DMS53 treated with DMSO at 0.1 percent for 48 hours (cell line): ENCODE data around the gene MTFR1L.
"Not testable (repeated sequence)": the region's sequence is repeated elsewhere in the genome, so short reads cannot be mapped to it uniquely, and the experiment has no call there.

ENCODE experiments used
- DNase-seq: peaks from one replicate; lab custom pipeline; 2025; ENCODE audit not compliant: unreplicated experiment; lab: John Stamatoyannopoulos, UW

The MTFR1L gene

DNA sequence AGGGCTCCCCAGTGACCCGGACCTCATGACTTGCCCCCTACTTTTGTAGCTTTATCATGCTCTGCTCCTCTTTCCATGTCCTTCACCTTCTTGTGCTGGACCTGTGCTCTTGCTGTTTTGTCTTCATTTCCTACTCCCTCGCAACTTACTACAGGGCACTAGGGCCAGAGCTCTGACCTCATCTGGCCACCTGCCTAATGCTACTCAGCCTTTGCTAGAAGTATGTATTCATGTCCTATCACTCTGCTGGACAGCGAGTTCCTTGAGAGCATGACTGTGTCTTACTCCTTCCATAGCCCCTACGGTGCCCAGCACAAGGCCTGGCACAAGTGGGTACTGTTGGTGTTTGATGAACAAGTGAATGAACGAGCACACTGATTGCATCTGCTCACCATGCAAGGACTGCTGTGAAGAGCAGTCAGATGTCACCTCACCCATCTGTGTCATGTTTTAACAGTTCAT is 1.9 kb downstream of the MTFR1L start:
- DNase-seq, result no peak

DNA sequence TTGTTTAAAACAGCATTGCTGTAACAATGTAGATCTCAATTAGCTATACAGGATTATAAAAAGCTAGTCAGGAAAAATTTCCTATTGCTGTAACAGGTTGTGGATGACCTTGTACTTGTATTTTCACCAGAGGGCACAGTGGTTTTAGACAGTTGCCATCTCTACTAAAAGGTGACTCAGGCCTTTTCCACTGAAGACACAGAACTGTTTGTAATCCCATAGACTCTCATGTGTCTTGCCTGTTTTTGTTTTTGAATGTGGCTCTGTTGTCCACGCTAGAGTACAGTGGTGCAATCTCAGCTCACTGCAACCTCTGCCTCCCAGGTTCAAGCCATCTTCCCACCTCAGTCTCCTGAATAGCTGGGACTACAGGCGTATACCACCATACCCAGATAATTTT is 5.9 kb downstream of the MTFR1L start:
- DNase-seq, result no peak

DNA sequence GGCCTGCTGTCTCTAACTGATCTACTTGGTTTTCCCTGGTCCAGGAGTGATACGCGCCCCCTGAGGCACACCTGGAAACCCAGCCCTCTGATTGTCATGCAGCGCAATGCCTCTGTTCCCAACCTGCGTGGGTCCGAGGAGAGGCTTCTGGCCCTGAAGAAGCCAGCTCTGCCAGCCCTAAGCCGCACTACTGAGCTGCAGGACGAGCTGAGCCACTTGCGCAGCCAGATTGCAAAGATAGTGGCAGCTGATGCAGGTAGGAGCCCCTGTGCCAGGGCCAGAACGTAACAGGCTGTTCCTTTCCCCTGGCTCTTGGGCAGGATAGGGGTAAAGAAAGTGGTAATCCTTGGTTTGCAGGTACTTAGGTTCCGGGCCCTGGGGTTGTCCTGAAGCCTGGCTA is 6.8 kb downstream of the MTFR1L start:
- DNase-seq, result no peak

DNA sequence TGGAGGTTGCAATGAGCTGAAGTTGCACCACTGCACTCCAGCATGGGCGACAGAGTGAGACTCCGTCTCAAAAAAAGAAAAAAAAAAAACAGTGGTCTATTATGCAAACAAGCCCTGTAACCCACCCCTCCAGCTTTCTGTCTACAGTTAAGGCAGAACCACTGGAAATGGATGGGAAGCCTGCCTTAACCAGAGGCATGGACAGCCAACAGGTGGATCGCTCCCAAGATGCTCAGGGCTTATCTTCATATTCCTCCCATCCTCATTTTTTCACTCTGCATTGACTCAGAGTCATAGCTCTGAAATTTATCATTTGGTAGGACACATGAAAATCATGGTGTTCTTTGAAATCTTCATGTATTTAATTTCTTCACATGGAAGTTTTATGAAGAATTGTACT is 8.7 kb downstream of the MTFR1L start:
- DNase-seq, result no peak

DNA sequence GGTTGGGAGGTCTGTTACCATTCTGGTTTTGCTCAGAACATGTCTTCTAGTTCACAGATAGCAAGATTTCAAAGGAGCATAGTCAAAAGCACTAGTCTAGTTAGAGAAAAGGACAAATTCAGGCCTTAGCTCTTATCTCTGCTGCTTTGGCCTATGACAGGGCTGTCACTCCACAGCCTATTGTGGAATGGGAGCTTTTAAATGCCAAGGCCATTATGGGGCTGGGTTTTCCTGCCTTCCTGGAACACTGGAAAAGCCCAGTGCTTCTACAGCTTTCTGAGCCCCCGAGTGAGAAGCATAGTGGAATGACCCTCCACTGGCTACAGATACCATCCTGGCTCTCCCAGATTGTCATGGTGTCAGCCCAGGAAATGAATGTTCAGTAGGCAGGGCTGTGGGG is 9.3 kb downstream of the MTFR1L start:
- no peak for DNase-seq

DNA sequence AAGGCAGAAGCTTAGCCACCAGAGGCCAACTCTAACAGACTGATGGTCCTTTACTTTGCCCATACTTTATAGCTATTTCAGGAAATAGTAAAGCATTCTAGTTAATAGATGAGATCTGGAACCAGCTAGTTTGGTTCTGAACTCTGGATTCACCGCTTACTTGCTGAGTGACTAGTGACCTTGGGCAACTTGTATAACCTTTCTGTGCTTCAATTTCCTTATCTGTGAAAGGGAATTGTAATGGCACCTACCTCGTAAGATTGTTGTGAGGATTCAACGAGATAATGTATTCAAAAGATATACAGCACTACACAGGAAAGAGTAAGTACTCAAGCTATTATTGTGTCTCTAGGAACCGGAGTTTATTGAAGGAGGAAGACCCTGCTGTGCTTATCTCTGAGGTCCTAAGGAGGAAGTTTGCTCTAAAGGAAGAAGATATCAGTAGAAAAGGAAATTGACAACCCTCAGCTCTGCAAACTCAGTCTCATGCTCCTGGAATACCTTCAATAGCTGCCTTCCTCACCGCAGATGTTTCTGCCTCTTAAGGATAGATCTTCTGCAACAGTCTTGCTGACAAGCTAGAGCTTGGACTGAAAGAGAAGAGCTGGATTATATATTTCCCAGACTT is 11.9 kb downstream of the MTFR1L start:
- no peak for DNase-seq

DNA sequence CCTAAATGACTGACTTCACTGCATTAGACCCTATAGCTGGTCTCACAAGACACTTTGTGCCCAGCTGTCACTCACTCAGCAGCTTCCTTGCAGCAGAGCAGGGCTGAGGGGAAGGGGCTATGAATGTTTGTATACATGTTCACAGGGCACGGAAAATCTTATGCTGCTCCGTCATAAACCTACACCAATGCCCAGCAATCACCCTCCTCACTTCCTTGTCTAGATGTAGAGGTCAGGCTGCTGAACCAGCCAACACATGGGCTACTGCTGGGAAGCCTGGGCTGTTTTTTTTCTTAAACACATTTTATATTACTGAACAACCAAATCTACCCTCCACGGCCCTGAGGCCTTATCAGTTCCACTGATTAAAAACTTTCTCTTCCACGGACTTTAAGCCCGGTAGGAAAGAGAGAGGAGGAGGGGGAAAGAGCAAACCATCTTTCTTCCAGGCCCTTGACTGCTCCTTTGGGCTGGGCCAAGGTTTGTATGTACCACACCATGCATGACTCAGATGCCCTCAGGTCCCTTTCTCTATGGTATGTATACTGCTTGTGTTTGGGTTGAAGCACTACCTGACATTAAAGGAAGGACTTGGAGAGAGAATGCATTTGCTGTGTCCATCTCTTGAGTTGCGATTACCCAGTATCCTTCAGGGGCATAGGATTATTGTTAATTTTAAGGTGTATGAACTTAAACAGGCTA is 12.7 kb downstream of the MTFR1L start:
- DNase-seq, result no peak

DNA sequence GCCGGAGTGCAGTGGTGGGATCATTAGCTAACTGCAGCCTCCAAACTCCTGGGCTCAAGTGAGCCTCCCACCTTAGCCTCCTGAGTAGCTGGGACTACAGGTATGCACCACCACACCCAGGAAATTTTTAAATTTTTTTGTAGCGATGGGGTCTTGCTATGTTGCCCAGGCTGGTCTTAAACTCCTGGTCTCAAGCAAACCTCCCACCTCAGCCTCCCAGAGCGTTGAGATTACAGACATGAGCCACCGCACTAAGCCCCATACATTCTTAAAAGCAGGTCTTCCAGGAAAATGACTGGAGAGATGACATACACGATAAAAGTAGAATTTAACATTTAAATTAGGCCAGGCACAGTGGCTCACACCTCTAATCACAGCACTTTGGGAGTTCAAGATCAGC is 13.4 kb downstream of the MTFR1L start:
- DNase-seq, result no peak

DNA sequence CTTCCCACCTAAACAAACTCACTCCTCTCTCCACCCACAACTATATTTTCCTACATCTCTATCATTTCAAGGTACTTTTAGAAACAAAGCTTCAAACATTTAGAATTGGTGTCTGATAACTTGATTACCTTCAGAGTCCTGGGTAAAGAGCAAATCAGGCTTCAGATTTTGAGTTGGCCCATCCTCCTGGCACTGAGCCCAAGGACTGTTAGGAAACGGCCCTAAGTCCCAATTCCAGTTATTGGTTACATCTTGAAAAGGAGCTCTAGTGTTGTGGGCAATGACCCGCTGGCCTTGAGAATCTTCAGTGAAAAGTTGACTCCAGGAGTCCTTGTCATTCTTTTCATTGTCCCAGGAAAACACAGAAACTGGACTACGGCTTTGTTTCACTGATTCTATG is 15.1 kb downstream of the MTFR1L start:
- no peak for DNase-seq

DNA sequence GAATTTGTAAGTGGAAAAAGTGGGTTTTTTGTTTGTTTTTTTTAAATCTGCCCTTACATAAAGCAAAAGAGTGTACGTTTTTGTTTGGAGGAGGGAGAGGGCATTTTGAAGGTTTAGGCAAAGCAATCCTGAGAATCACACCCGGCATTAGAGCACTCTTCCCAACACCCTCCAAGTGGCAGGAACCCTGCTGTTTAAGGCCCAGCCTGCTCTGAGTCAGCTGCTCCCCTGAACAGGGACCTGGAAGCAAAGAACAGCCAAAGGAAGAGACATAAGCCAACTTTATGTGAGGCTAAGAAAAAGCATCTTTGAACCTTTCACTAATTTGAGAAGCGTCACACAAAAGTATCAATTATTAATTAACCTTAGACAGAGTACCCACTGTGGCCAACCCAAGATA is 16.9 kb downstream of the MTFR1L start:
- no peak for DNase-seq

DNA sequence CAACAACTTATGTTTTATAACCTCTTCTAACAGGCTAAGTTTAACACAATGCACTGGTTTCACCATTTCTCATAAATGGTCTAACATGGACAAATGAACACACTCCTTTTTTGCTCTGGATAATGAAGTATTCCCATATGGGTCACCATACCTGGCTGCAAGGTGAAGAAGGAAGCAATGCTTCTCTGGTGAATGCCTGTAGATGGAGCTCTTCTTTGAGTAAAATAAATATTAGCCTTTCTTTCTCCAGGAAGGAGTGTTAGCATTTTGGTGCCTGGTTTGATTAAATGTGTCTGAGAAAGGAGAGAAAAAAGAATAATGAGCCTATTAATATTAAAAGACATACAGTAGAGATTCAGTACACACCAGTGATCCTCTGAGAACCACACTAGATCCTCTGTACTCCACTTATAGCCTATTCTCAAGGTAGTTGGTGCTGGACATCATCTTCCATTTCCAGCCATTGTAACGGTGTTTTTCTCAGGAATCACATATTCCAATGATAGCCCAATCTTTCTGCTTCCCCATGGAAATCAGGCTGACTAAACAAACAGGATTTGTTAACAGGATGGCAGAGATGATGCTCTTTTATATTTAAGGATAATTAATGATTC is 17.6 kb downstream of the MTFR1L start:
- peak; percentile 40 for DNase-seq

DNA sequence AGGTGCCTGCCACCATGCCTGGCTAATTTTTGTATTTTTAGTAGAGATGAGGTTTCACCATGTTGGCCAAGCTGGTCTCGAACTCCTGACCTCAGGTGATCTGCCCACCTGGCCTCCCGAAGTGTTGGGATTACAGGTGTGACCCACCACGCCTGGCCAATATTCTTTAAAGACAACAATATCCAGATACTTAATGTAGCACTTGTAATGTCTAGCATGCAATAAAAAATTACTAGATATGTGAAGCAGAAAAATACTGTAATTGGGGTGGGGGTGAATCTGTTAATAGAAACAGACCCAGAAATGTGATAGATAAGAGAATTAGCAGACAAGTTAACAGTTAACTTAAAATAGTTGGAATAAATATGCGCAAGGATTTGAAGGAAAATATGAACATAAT is 20.1 kb downstream of the MTFR1L start:
- not testable (repeated sequence) for DNase-seq

DNA sequence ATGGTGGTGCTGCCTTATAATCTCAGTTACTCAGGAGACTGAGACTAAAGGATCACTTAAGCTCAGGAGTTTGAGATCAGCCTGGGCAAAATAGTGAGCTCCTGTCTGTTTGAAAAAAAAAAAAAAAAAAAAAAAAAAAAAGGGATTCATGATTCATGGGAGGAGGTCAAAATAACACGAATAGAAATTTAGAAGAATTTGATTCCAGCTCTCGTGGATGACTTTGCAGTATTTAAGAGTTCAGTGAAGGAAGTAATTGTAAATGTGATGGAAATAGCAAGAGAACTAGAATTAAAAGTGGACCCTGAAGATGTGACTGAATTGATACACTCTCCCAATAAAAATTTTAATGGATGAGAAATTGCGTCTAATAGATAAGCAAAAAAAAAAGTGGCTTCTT is 23.7 kb downstream of the MTFR1L start:
- DNase-seq, result no peak

DNA sequence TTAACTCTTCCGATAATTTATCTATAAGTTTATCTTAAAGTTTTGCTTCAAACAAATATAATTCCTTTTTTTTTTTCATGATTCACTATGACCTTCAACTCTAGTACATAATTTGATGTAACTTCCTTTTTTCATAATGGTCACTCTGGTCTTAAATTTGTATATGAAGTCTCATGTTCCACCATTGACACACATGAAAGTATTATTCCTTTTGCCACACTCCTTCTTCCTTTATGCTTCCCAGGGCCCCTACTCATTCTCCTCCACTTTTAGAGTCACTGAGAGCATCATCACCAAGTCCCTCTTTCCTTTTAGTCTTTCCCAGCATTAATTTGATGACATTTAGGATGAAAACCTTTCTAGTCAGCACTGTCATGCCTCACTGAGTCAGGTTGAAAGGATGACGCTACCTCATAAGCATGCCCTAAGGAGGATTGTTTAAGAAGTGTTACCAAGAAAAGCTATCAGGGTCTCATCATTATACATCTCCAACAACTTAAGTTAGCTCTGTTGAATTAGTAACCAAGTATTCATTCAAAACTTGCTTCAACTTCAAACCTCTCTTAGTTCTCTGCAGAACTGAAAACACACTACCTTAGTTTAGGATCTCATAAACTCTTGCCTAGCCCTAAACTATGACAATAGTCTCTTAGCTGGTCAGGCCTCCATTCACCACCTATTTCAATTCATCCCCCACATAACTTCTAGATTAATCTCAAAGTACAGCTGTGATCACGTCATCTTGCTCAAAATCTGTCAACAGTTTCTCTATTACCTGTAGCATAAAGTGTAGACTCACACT is 25.0 kb downstream of the MTFR1L start:
- no peak for DNase-seq

DNA sequence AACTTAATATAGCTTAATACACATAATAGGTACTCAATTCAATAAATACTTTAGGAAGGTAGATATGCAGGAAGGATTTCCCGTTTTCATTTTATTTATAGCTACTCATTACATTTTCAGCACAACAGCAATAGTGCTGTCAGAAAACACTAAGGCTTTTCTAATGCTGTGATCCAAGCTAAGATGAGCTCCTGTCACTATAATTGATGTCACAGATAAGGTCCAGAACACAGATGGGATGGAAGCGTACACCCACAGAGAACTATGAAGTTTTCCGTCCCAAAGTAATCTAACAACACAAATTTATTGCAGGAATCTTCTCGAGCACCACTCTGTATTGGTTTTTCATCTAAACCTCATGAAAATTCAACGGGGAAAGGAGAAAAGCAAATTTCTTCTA is 25.9 kb downstream of the MTFR1L start:
- no peak for DNase-seq

DNA sequence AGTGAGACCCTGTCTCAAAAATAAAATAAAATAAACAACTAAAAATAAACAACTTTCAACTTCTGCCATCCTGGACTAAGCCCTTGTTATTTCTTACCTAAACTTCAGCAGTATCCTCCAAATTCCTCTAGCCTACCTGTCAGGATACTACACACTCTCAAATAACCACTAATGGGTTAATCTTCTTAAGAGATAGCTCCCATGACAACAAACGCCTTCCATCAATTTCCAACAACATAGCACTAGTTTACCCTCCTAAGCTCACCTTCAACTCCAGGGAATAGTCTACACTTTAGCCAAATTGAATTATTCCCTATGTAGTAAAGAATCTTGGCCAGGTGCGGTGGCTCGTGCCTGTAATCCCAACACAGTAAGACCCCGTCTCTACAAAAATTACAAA is 28.2 kb downstream of the MTFR1L start:
- DNase-seq, result no peak

DNA sequence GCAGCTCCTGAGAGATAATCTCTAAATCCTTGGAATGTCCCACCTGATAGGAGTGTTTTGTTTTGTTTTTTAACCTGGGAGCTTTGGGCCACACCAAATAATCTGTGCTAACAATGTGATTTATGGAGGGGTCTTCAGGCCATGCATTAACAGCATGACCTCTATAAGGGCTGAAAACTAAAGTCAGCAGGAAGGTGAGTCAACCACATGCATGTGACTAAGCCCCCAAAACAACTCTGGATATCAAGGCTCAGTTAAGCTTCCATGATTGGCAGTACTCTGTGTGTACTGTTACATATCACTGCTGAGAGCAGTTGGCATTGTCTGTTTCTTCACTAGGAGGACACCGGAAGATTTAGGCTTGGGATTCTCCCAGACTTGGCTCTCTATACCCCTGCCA is 28.8 kb downstream of the MTFR1L start:
- DNase-seq, result no peak

DNA sequence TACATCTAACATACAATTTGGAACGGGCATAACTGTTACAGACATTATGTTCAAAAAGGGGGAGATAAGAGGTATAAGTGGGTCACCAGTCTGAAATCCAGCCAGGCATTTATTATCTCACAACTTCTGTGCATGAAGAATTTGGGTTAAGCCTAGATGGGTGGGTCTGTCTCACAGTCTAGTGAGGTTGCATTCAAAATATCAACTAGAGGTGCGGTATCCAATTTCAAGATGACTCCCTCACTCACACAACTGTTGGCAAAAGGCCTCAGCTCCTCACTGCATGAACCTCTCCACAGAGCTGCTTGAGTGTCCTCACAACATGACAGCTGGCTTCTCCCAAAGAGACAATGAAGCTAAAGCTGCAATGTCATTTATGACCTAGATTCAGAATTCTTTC is 34.8 kb downstream of the MTFR1L start:
- no peak for DNase-seq

DNA sequence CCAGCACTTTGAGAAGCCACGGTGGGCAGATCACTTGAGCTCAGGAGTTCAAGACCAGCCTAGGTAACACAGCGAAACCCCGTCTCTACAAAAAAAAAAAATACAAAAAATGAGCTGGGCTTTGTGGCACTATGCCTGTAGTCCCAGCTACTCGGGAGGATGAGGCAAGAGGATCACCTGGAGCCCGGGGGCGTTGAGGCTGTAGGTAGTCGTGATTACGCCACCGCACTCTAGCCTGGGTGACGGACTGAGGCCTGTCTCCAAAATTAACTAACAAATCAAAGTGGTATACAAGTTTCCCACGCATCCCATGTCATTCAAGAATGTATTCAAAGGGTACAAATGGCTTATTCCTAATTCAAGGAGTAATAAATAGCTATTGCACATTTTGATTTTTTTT is 37.1 kb downstream of the MTFR1L start:
- DNase-seq, result no peak

DNA sequence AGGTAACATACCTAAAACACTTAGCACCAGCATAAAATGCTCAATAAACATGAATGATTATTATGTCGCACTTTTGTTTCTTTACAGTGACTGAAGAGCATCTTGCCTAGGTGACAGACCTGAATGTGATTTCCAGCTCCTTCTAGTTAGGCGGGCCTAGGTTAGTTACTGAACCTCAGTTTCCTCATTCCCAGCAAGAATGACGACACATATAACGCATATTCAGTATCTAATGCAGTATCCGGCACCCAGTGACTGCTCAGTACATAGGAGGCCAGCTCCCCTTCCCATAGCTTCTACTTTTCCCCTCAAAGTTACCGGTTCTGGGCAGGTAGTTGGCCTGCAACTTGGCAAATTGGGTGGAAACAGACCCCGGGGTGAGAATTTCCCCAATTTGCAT is 38.7 kb downstream of the MTFR1L start:
- no peak for DNase-seq

DNA sequence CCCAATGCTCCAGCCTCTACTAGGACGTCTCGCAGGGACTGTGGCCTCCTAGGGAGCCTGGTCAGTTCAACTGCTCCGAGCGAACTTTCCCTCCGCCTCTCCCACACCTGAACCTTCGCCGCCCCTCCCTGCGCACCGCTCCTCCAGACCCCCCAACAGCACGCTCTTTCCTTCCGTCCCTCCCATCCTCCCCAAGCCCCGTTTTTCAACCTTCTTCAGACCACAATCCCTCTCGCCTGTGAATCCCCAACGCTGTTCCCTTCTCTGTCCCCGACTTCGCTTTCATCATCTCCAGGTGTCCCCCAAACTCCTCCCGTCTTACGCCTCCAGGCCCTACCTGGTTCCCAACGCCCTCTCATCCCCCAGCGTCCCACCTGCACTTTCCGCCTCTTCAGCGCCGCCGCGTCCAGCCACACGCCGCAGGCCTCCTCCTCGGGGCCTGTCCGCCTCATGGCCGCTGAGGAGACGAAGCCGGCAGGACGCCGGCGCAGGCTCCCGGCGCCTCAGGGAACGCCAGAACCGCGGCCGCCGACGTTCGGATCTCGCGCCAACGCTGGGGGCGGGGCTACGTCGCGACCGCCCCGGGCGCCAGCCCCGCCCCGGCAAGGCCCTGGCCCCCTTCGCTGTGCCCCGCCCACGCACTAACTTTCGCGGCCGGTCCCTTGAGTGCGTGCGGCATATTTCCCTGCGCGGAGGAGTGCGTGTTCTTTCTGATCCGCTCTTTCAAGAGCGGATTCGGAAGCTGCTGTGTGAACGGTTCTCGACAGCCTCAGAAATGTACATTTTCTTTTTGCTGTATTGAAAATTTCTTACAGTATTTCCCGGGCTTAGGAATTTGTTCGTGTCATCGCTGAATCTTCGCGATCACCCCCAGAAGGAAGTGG is 39.4 kb downstream of the MTFR1L start, which contains the start of gene AUNIP:
Gene AUNIP, minus strand, starts transcription at position 552 of the 884 bp plus-strand sequence. Its CDS starts 100 bp downstream, at position 452.
- DNase-seq, result peak; percentile 79
